CD4-positive, alpha-beta T cell treated with Interleukin-21 for 1 hour (primary cell): ENCODE data around the gene KRT72.

ENCODE experiments used
- DNase-seq: peaks from one replicate; pipeline ENCODE4 v3.0.0-alpha.2; 2020

Gene KRT72

DNA sequence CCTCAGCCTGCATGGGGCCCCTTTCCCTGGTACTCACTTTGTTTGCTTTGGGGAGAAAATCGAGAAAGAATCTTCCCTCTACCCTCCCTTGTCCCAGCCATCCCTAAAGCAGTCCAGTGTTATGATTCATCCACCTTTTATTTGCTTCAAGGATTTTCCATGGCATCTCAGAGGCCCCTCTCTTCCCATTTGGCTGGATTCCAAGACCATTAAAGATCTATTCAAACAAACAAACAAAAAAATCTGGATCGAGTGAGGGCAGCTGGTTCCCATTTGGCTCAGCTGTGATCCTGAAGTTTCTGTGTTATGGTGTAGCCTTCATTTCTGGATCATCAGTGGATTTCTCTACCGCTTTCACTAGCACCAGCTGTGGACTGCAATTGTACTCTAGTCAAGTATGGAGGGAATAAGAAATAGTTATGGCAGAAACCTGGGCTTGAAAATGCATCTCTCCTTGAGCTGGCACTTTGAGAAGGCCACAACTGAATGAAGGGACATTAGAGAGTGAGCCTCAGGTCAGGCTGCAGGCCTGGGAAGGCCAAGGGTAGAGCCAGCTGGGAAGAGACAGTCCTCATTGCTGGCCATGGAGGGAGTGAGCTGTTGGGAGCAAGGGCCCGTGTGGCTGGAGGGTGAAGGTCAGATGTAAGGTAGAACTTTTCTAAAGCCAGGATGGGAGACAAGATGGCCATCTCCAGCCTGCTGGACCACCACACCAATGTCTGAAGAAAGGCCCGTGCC is 62.0 kb downstream of the KRT72 start:
- DNase-seq = no peak

DNA sequence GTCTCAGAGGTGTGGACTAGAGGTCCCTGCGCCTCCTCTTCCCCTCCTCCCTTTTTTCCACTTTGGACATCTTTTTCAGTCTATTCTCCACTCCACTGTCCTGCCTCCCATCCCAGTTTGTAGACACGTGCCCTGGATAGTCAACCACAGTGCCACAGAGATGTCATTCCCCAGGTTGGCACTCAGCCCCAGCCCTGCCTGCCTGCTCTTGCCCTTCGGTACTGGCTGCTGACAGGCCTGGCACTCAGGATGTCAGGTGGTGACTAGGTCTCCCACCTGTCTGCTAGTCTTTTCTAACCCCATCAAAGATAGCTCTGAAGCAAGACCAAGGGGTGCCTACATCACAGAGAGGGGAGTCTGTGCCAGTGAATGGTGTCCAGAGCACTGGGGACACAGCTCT is 64.2 kb downstream of the KRT72 start:
- no peak for DNase-seq
